Measurements from ENCODE around the gene PLA1A.

Gene PLA1A

GRCh38 chr3:119608405-119609000 lies 10.8 kb downstream of the PLA1A start:
- H3K4me3 ChIP-seq (ENCODE audit: low read depth, low read length), result no peak overlapping the region
- TF ChIP-seq CTCF (IDR thresholded peaks at IDR 0.05; ENCODE audit: low read depth, low read length), result no peak

DNA sequence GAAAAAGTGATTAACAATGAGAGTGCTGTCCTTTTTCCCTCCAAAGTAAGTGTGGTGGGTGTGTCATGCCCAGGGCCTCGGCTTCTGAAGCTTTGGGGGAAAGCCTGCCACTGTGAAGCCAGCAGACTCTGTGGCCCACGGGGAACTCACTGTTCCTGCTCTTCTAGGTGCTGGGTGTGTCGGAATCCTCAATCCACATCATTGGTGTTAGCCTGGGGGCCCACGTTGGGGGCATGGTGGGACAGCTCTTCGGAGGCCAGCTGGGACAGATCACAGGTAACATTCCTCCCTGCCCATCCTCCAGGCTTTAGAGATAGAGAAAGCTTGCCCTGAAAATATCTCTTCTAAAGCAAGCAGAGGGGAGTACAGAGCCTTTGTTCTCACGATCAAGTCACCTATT lies 11.6 kb downstream of the PLA1A start:
- TF ChIP-seq CTCF (IDR thresholded peaks at IDR 0.05; ENCODE audit: low read depth, low read length), result no peak
- no peak overlapping the region for H3K4me3 ChIP-seq (ENCODE audit: low read depth, low read length)

GRCh38 chr3:119611664-119612063 lies 14.0 kb downstream of the PLA1A start:
- no peak for TF ChIP-seq CTCF (IDR thresholded peaks at IDR 0.05; ENCODE audit: low read depth, low read length)

GRCh38 chr3:119613201-119613600 lies 15.5 kb downstream of the PLA1A start:
- no peak overlapping the region for H3K4me3 ChIP-seq (ENCODE audit: low read depth, low read length)
- no peak for TF ChIP-seq CTCF (IDR thresholded peaks at IDR 0.05; ENCODE audit: low read depth, low read length)

More at GRCh38 chr3:119611664-119612063, 14.0 kb downstream of the PLA1A start:
- no peak overlapping the region for H3K4me3 ChIP-seq (ENCODE audit: low read depth, low read length)

DNA sequence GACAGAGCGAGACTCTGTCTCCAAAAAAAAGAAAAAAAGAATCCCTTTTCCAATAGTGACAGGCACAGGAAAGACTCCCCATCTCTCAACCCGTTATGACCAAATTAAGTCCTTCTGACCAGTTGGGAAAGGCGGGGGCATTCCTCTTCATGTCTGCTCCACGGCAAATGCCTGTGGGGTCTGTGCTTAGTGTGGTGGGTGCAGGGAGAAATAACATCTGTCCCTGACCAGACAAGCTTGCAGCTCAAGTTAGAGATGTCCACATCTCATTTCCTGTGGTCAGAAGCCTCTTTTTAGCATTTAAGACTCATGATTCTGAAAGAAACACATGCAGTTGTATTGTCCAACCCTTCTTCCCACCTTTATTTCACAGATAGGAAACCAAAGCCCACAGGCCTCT lies 16.2 kb downstream of the PLA1A start:
- no peak for TF ChIP-seq CTCF (IDR thresholded peaks at IDR 0.05; ENCODE audit: low read depth, low read length)
- H3K4me3 ChIP-seq (ENCODE audit: low read depth, low read length), result no peak overlapping the region

DNA sequence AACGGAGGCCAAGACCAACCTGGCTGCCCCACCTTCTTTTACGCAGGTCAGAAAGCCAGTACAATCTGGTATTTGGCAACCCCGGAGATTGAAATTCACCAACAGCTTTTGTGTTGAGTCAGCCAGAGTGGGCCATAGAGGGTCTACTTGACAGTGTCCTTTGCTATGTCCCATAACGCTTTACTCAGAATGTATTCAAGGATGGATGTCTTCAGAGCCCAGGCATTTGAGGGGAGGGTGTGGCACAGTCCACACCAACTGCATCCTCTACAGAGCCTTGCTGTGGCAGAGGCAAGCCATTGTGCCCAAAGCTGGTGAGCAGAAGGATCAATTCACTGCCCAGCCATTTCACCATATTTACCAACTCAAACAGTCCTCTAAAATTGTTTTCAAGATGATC lies 18.4 kb downstream of the PLA1A start:
- TF ChIP-seq CTCF (IDR thresholded peaks at IDR 0.05; ENCODE audit: low read depth, low read length), result no peak
- H3K4me3 ChIP-seq (ENCODE audit: low read depth, low read length), result no peak overlapping the region

DNA sequence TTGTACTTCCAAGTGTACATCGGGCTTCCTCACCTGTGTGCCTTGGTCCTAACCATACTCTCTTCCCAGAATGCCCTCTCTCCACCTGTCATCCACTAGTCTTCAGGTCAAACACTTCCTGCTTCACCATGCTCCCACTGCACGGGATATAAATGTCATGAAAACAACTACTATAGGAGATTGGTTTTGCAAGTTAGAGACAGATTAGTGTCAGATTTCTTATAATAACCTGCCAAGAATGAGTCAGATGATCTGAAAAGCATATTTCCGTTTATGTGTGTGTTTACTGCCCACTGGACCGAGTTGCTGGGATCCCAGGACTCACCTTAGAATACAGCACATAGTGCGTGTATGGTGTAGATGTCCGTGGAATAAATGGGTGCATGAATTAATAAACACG lies 21.4 kb downstream of the PLA1A start:
- H3K4me3 ChIP-seq (ENCODE audit: low read depth, low read length), result no peak overlapping the region
- no peak for TF ChIP-seq CTCF (IDR thresholded peaks at IDR 0.05; ENCODE audit: low read depth, low read length)

All from WI38 (cell line).